HepG2 (cell line): ENCODE data around the gene INHBE. TPM values are rescaled to one million over a fixed set of nuclear protein-coding genes. Genes with fewer than 3 reads are reported as not detected.

ENCODE experiments used
- ARID2 ChIP-seq: sonication (generic); formaldehyde crosslinking; IDR thresholded peaks from 2 replicates; pipeline ENCODE4 v1.8.1; 2022; ENCODE audit warnings: mild to moderate bottlenecking, missing genetic modification reagents, borderline replicate concordance
- EED ChIP-seq: sonication (generic); formaldehyde crosslinking; IDR thresholded peaks from 2 replicates; pipeline ENCODE4 v1.5.0; 2020; ENCODE audit warnings: mild to moderate bottlenecking, missing genetic modification reagents
- HOXA7 ChIP-seq: sonication (generic); formaldehyde crosslinking; IDR thresholded peaks from 2 replicates; pipeline ENCODE4 v1.8.1; 2022; ENCODE audit warnings: mild to moderate bottlenecking, missing genetic modification reagents, moderate library complexity
- KDM3A ChIP-seq: IDR thresholded peaks from 2 replicates; pipeline ENCODE4 v1.6.1; 2018; ENCODE audit warnings: low read depth, missing compliant biosample characterization
- KLF11 ChIP-seq: IDR thresholded peaks from 2 replicates; pipeline ENCODE4 v1.6.1; 2016; ENCODE audit warnings: missing compliant biosample characterization
- KLF6 ChIP-seq: IDR thresholded peaks from 2 replicates; pipeline ENCODE4 v1.8.0; 2016; ENCODE audit warnings: missing biosample characterization, missing genetic modification reagents
- MATR3 ChIP-seq: sonication (generic); formaldehyde crosslinking; IDR thresholded peaks from 2 replicates; pipeline ENCODE4 v1.4.0; 2020; ENCODE audit warnings: missing genetic modification reagents
- MAZ ChIP-seq, 2 experiments: sonication (generic) in 1 of 2; formaldehyde crosslinking in 1 of 2; IDR thresholded peaks; 2 replicates each; pipeline versions ENCODE4 v1.5.0 to v1.6.1; 2012 to 2020; ENCODE audit warnings: low read depth in 2 of 2, mild to moderate bottlenecking in 2 of 2, borderline replicate concordance in 1 of 2, improper control_type of control experiment in 1 of 2, low read length in 1 of 2, missing genetic modification reagents in 1 of 2, moderate library complexity in 1 of 2
- RARG ChIP-seq: sonication (generic); formaldehyde crosslinking; IDR thresholded peaks from 2 replicates; pipeline ENCODE4 v1.4.0; 2020; ENCODE audit warnings: low read depth, mild to moderate bottlenecking, missing genetic modification reagents
- RFX3 ChIP-seq: IDR thresholded peaks from 2 replicates; pipeline ENCODE4 v1.6.1; 2016; ENCODE audit warnings: missing biosample characterization, missing genetic modification reagents
- RXRB ChIP-seq: IDR thresholded peaks from 2 replicates; pipeline ENCODE4 v1.6.1; 2016; ENCODE audit warnings: borderline replicate concordance, missing genetic modification reagents, missing compliant biosample characterization
- SMC3 ChIP-seq: IDR thresholded peaks from 2 replicates; pipeline ENCODE4 v1.6.1; 2011; ENCODE audit warnings: low read length, improper control_type of control experiment
- SRSF9 ChIP-seq: fragments of 200-400 bp; formaldehyde crosslinking; IDR thresholded peaks from 2 replicates; pipeline ENCODE4 v1.6.1; 2018; ENCODE audit warnings: borderline replicate concordance, mild to moderate bottlenecking, low read depth, low read length; ENCODE audit not compliant: insufficient read depth, poor library complexity, severe bottlenecking
- SRY ChIP-seq: sonication (generic); formaldehyde crosslinking; IDR thresholded peaks from 2 replicates; pipeline ENCODE4 v1.8.0; 2022; ENCODE audit warnings: mild to moderate bottlenecking, missing genetic modification reagents
- ZBTB3 ChIP-seq: sonication (generic); formaldehyde crosslinking; IDR thresholded peaks from 2 replicates; pipeline ENCODE4 v1.4.0; 2020; ENCODE audit warnings: low read depth, mild to moderate bottlenecking, moderate library complexity, missing genetic modification reagents, borderline replicate concordance
- ZC3H13 ChIP-seq: sonication (generic); formaldehyde crosslinking; IDR thresholded peaks from 2 replicates; pipeline ENCODE4 v1.8.1; 2023; ENCODE audit warnings: mild to moderate bottlenecking, missing genetic modification reagents, moderate library complexity
- ZFP62 ChIP-seq: sonication (generic); formaldehyde crosslinking; IDR thresholded peaks from 2 replicates; pipeline ENCODE4 v1.4.0; 2020; ENCODE audit warnings: missing genetic modification reagents
- ZNF292 ChIP-seq: sonication (generic); formaldehyde crosslinking; IDR thresholded peaks from 2 replicates; pipeline ENCODE4 v1.8.1; 2022; ENCODE audit warnings: mild to moderate bottlenecking, low read depth, missing genetic modification reagents, borderline replicate concordance
- ZNF296 ChIP-seq: sonication (generic); formaldehyde crosslinking; conservative IDR thresholded peaks from 2 replicates; pipeline ENCODE4 v1.5.0; 2020; ENCODE audit warnings: mild to moderate bottlenecking, missing genetic modification reagents
- ZNF552 ChIP-seq: sonication (generic); formaldehyde crosslinking; IDR thresholded peaks from 2 replicates; pipeline ENCODE4 v1.9.0; 2022; ENCODE audit warnings: missing genetic modification reagents, mild to moderate bottlenecking, borderline replicate concordance
- polyA plus RNA-seq, 8 experiments: library from polyadenylated mRNA; depleted of rRNA in 3 of 8; stranded (reverse) in 7 of 8; unstranded in 1 of 8; fragments of >200 nt; fragmentation: Illumina TruSeq in 4 of 8; extraction: Trizol in 4 of 8; gene quantifications; 2 replicates each; pipeline versions ENCODE4 v1.2.1 to v1.2.3, GENCODE V29; 2011 to 2016; ENCODE audit warnings: low read depth in 4 of 8, missing spikeins in 1 of 8, mixed read lengths in 1 of 8; ENCODE audit not compliant: insufficient read depth in 1 of 8
- total RNA-seq, 5 experiments: library from RNA; depleted of rRNA; stranded (reverse); fragments of >200 nt; fragmentation: Illumina TruSeq; extraction: Trizol; gene quantifications; 2 replicates each; pipeline ENCODE4 v1.2.3, GENCODE V29; 2016; ENCODE audit warnings: low read depth in 1 of 5
- TF ChIP-seq, protein P1 (sequence below): fragments of 450-650 bp; IDR thresholded peaks from 2 replicates; pipeline ENCODE4 v1.6.1; 2017; ENCODE audit warnings: mild to moderate bottlenecking
- TF ChIP-seq, protein P2 (sequence below): sonication (generic); formaldehyde crosslinking; IDR thresholded peaks from 2 replicates; pipeline ENCODE4 v1.4.0; 2020; ENCODE audit warnings: missing genetic modification reagents, borderline replicate concordance
- TF ChIP-seq, protein P3 (sequence below): sonication (generic); formaldehyde crosslinking; IDR thresholded peaks from 2 replicates; pipeline ENCODE4 v1.8.1; 2023; ENCODE audit warnings: mild to moderate bottlenecking, moderate library complexity, missing genetic modification reagents
- TF ChIP-seq, protein P4 (sequence below): IDR thresholded peaks from 2 replicates; pipeline ENCODE4 v1.6.1; 2012; ENCODE audit warnings: inconsistent platforms

INHBE gene
- total and polyA plus RNA-seq, 2 of the 13 experiments (the other 11 are each of a cell fraction or from before 2014, with no cell fraction given): 17.0 to 32.0 TPM

DNA sequence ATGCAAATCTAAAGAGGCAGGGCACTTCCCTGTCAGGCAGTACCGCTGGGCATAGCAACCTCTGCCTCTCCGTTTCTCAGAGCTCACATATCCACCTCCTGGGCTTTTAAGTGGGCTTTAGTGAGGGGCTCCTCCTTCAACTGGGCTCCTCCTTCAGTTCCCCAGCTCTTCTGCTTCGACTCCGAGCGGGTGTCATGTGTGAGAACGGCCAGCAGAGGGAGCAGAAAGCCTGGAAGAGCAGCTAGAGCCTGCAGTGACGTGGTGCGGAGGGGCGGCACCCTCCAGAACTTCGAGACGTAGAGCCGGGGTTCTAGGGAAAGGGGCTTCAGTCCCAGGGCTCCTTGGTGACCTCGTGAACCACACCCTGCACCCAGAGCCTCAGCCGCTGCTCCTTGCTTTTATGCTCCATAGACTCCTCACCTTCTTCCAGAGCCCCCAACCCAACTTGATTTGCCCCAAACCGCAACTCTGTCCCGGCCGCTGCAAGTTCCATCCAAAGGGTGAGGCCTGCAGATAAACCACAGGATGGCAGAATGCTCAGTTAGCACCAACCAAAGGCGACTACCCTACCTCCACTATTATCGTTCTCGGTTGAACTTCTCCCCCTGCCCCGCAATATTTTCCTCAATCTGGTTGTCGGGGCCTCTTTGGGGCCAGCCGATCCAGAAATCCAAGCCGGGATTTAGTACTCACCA is 4.1 kb downstream of the INHBE start (continued):
- TF ChIP-seq, protein P1, sequence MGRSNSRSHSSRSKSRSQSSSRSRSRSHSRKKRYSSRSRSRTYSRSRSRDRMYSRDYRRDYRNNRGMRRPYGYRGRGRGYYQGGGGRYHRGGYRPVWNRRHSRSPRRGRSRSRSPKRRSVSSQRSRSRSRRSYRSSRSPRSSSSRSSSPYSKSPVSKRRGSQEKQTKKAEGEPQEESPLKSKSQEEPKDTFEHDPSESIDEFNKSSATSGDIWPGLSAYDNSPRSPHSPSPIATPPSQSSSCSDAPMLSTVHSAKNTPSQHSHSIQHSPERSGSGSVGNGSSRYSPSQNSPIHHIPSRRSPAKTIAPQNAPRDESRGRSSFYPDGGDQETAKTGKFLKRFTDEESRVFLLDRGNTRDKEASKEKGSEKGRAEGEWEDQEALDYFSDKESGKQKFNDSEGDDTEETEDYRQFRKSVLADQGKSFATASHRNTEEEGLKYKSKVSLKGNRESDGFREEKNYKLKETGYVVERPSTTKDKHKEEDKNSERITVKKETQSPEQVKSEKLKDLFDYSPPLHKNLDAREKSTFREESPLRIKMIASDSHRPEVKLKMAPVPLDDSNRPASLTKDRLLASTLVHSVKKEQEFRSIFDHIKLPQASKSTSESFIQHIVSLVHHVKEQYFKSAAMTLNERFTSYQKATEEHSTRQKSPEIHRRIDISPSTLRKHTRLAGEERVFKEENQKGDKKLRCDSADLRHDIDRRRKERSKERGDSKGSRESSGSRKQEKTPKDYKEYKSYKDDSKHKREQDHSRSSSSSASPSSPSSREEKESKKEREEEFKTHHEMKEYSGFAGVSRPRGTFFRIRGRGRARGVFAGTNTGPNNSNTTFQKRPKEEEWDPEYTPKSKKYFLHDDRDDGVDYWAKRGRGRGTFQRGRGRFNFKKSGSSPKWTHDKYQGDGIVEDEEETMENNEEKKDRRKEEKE: no peak
- TF ChIP-seq RXRB (CRISPR knock-in tag): 0 out of 2 replicates have a peak, but pooled peaks have one; percentile 12
- no peak for TF ChIP-seq ZNF296 (CRISPR knock-in tag)
- no peak for TF ChIP-seq ZNF292
- TF ChIP-seq ZBTB3 (CRISPR knock-in tag): no peak
- no peak for TF ChIP-seq RARG (CRISPR knock-in tag)
- TF ChIP-seq KDM3A: no peak
- TF ChIP-seq, protein P2, sequence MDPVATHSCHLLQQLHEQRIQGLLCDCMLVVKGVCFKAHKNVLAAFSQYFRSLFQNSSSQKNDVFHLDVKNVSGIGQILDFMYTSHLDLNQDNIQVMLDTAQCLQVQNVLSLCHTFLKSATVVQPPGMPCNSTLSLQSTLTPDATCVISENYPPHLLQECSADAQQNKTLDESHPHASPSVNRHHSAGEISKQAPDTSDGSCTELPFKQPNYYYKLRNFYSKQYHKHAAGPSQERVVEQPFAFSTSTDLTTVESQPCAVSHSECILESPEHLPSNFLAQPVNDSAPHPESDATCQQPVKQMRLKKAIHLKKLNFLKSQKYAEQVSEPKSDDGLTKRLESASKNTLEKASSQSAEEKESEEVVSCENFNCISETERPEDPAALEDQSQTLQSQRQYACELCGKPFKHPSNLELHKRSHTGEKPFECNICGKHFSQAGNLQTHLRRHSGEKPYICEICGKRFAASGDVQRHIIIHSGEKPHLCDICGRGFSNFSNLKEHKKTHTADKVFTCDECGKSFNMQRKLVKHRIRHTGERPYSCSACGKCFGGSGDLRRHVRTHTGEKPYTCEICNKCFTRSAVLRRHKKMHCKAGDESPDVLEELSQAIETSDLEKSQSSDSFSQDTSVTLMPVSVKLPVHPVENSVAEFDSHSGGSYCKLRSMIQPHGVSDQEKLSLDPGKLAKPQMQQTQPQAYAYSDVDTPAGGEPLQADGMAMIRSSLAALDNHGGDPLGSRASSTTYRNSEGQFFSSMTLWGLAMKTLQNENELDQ (CRISPR knock-in tag): no peak
- TF ChIP-seq ZFP62 (CRISPR knock-in tag): no peak
- TF ChIP-seq, protein P3, sequence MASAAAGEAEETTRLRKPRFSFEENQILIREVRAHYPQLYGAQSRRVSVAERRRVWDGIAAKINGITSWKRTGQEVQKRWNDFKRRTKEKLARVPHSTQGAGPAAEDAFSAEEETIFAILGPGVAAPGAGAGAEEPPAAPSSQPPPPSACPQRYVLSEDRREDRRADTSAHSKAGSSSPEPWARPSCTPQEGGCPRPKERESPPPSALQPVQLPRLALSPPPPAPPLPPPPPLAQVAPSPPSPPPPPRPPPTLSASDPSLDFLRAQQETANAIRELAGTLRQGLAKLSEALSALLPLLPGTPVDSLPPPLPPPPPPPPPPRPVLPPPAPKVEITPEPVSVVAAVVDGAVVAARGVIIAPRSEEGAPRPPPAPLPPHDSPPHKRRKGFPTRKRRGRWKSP: no peak
- no peak for TF ChIP-seq SRSF9
- no peak for TF ChIP-seq SRY
- no peak; the same call in 1 of the 2 replicates for TF ChIP-seq ZC3H13 (CRISPR knock-in tag)
- no peak for TF ChIP-seq KLF6
- TF ChIP-seq, protein P4, sequence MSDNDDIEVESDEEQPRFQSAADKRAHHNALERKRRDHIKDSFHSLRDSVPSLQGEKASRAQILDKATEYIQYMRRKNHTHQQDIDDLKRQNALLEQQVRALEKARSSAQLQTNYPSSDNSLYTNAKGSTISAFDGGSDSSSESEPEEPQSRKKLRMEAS: no peak
- no peak for TF ChIP-seq MATR3 (CRISPR knock-in tag)
- TF ChIP-seq EED (CRISPR knock-in tag): no peak
- TF ChIP-seq KLF11 (CRISPR knock-in tag): no peak
- TF ChIP-seq SMC3: peak; percentile 34; the same call in 1 of the 2 replicates
- TF ChIP-seq ZNF552: no peak
- no peak for TF ChIP-seq HOXA7 (CRISPR knock-in tag)
- no peak for TF ChIP-seq ARID2 (CRISPR knock-in tag)
- TF ChIP-seq MAZ (IDR thresholded peaks at IDR 0.05; ENCODE audit: borderline replicate concordance, low read depth, low read length): no peak
- peak; percentile 41; the same call in 1 of the 2 replicates for TF ChIP-seq MAZ (CRISPR knock-in tag; IDR thresholded peaks at IDR 0.05; ENCODE audit: low read depth)
- no peak for TF ChIP-seq RFX3
